ENCODE data around the gene ZNF680.
"Not testable (repeated sequence)": the region's sequence is repeated elsewhere in the genome, so short reads cannot be mapped to it uniquely, and the experiment has no call there.

ZNF680 gene

DNA sequence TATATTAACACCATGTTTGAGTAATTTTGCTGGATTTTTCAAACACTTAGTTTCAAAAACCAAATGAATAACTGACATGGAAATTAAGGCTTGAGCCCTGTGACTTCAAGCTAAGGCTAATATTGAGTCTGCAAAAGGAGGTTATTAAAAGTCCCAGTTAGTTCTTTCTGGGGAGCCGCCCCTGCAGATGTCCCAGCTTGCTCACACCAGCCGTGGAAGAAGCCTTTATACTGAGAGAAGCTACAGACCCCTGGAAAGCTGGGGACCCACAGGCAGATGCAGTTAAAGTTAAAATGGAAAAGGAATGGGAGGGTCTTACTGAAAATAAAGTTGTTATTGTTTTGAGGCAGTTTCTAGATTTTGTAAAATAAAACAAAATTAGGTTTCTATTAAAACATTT, 18.5 kb upstream of the ZNF680 start:
- TF ChIP-seq, protein P1, sequence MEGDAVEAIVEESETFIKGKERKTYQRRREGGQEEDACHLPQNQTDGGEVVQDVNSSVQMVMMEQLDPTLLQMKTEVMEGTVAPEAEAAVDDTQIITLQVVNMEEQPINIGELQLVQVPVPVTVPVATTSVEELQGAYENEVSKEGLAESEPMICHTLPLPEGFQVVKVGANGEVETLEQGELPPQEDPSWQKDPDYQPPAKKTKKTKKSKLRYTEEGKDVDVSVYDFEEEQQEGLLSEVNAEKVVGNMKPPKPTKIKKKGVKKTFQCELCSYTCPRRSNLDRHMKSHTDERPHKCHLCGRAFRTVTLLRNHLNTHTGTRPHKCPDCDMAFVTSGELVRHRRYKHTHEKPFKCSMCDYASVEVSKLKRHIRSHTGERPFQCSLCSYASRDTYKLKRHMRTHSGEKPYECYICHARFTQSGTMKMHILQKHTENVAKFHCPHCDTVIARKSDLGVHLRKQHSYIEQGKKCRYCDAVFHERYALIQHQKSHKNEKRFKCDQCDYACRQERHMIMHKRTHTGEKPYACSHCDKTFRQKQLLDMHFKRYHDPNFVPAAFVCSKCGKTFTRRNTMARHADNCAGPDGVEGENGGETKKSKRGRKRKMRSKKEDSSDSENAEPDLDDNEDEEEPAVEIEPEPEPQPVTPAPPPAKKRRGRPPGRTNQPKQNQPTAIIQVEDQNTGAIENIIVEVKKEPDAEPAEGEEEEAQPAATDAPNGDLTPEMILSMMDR (conservative IDR thresholded peaks at IDR 0.05; ENCODE audit: low read length), result no peak
- TF ChIP-seq EZH2phosphoT487 (IDR thresholded peaks at IDR 0.05; ENCODE audit: borderline replicate concordance), result no peak

DNA sequence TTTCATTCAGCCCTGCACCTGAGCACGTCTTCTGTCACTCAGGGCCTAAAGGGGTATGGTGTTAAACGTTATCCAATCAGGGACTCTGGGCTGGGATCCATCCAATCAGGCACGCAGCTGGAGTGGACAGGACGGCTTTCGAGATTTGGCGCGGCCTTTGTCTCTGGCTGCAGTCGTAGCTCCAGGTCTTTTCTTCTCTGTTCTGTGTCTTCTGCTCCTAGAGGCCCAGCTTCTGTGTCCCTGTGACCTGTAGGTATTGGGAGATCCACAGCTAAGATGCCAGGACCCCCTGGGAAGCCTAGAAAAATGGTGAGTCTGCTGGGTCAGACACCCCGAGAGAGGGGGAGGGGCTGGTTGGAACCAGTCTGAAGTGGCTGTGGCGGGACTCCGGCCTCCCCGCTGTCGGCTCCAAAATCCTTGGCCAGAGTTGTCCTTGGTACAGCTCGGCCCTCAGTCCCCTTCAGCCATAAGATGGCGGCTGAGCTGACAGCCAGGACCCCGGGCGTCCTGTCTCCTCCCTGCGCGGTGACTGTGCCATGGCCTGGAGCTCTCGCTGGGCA, 11.7 kb upstream of the ZNF680 start:
- H3K9ac ChIP-seq (ENCODE audit: low read depth, low read length, poor library complexity, severe bottlenecking), result no peak overlapping the region
- H3K9me2 ChIP-seq (replicated peaks; ENCODE audit: low read depth, low read length), result no peaks in the 10 kb centered on the region
- H3K4me2 ChIP-seq (ENCODE audit: low read depth, low read length, poor library complexity, severe bottlenecking), result no peak overlapping the region
- no peaks in the 10 kb centered on the region for H3F3A ChIP-seq (ENCODE audit: low read depth)
- no peak overlapping the region for H2AFZ ChIP-seq (ENCODE audit: low read length)
- H3K9me3 ChIP-seq (ENCODE audit: insufficient read depth, low read depth, low read length), result no peaks in the 10 kb centered on the region; the same call in 1 of the 2 replicates
- H3K36me3 ChIP-seq (ENCODE audit: insufficient read depth, low read length), result no peaks in the 10 kb centered on the region
- H3K27me3 ChIP-seq (ENCODE audit: insufficient read depth, low read length, poor library complexity, severe bottlenecking), result no peaks in the 10 kb centered on the region
- TF ChIP-seq, protein P1 (conservative IDR thresholded peaks at IDR 0.05; ENCODE audit: low read length), result no peak
- no peak for TF ChIP-seq EZH2phosphoT487 (IDR thresholded peaks at IDR 0.05; ENCODE audit: borderline replicate concordance)
- no peaks in the 10 kb centered on the region for H3K79me2 ChIP-seq (ENCODE audit: insufficient read depth, low read length)
- H3K4me1 ChIP-seq (ENCODE audit: insufficient read depth, low read length, poor library complexity, severe bottlenecking), result no peaks in the 10 kb centered on the region
- no peak overlapping the region for H3K4me3 ChIP-seq (ENCODE audit: low read length, poor library complexity, severe bottlenecking)
- H4K20me1 ChIP-seq (ENCODE audit: insufficient read depth, low read length, poor library complexity, severe bottlenecking), result no peaks in the 10 kb centered on the region

More for the DNA sequence above, 18.5 kb upstream of the ZNF680 start:
- H3K9me3 ChIP-seq (ENCODE audit: insufficient read depth, low read depth, low read length), result no peaks in the 10 kb centered on the region; the same call in 1 of the 2 replicates
- no peaks in the 10 kb centered on the region for H3K79me2 ChIP-seq (ENCODE audit: insufficient read depth, low read length)
- H3K27me3 ChIP-seq (ENCODE audit: insufficient read depth, low read length, poor library complexity, severe bottlenecking), result no peaks in the 10 kb centered on the region
- no peak overlapping the region for H3K4me3 ChIP-seq (ENCODE audit: low read length, poor library complexity, severe bottlenecking)
- H4K20me1 ChIP-seq (ENCODE audit: insufficient read depth, low read length, poor library complexity, severe bottlenecking), result no peaks in the 10 kb centered on the region
- H3K4me2 ChIP-seq (ENCODE audit: low read depth, low read length, poor library complexity, severe bottlenecking), result no peak overlapping the region
- H2AFZ ChIP-seq (ENCODE audit: low read length), result no peak overlapping the region
- no peaks in the 10 kb centered on the region for H3K4me1 ChIP-seq (ENCODE audit: insufficient read depth, low read length, poor library complexity, severe bottlenecking)
- H3F3A ChIP-seq (ENCODE audit: low read depth), result no peaks in the 10 kb centered on the region
- H3K9ac ChIP-seq (ENCODE audit: low read depth, low read length, poor library complexity, severe bottlenecking), result no peak overlapping the region
- no peaks in the 10 kb centered on the region for H3K9me2 ChIP-seq (replicated peaks; ENCODE audit: low read depth, low read length)
- no peaks in the 10 kb centered on the region for H3K36me3 ChIP-seq (ENCODE audit: insufficient read depth, low read length)

DNA sequence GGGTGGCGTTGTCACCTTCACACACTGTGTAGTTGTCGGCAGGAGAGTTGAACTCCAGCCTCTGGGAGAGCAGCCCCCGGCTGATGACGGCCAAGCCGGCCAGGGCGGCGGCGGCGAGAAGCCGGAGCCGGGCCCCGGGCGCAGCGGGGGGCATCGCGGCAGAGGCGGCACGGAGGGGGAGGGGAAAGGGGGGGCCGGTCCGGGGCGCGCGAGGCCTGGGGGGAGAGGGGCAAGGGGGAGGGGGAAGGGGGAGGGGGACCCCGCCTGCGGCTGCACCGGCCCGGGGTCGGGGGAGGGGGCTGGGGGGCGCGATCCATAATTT, 7.4 kb upstream of the ZNF680 start:
- H3K9ac ChIP-seq (ENCODE audit: low read depth, low read length, poor library complexity, severe bottlenecking); H3K79me2 ChIP-seq (ENCODE audit: insufficient read depth, low read length); H4K20me1 ChIP-seq (ENCODE audit: insufficient read depth, low read length, poor library complexity, severe bottlenecking); H3K4me3 ChIP-seq (ENCODE audit: low read length, poor library complexity, severe bottlenecking); H3K4me1 ChIP-seq (ENCODE audit: insufficient read depth, low read length, poor library complexity, severe bottlenecking); H3F3A ChIP-seq (ENCODE audit: low read depth); H3K4me2 ChIP-seq (ENCODE audit: low read depth, low read length, poor library complexity, severe bottlenecking); H3K9me3 ChIP-seq (ENCODE audit: insufficient read depth, low read depth, low read length); H3K9me2 ChIP-seq (replicated peaks; ENCODE audit: low read depth, low read length); H3K27me3 ChIP-seq (ENCODE audit: insufficient read depth, low read length, poor library complexity, severe bottlenecking); H3K36me3 ChIP-seq (ENCODE audit: insufficient read depth, low read length); H2AFZ ChIP-seq (ENCODE audit: low read length): not testable (repeated sequence)

DNA sequence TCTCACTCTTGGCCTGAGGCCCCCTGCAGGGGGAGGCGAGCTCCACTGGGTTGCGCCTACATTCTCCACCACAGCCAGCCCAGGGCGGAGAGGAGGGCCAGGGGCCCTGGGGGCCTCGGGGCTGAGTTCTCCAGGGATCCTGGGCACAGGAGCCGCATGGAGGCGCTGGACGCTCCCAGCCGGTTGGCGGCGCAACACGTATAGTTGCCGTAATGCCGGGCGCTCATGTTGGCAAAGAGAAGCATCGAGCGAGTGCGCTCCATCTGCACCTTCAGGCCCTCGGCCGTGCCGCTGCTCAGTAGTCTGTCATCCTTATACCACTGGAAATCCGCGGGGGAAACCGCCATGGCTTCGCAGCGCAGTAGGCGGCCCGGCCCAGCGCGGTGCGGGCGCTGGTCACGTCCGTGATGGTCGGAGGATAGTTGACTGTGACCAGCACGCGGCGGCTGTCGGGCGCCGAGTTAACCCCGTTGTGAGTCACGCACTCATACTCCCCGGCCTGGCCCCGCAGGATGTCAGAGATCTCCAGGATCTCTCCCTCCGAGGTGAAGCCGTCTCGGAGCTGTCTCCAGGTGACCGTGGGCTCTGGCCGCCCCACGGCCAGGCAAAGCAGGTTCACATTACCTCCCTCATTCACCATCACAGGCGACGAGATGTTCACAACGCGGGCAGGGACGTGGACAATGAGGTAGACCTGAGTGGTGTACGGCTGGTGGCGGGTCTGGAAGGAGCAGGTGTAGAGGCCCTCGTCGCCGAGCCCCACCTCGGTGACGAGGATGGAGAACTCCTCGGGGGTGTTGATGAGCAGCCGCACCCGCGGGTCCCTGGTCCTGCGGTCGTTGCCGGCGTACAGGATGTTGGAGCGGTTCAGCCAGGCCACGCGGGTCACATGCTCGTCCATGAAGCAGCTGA, 6.8 kb upstream of the ZNF680 start:
- not testable (repeated sequence) for H3K27me3 ChIP-seq (ENCODE audit: insufficient read depth, low read length, poor library complexity, severe bottlenecking); H3F3A ChIP-seq (ENCODE audit: low read depth); H3K9me3 ChIP-seq (ENCODE audit: insufficient read depth, low read depth, low read length); H3K4me1 ChIP-seq (ENCODE audit: insufficient read depth, low read length, poor library complexity, severe bottlenecking); H3K9me2 ChIP-seq (replicated peaks; ENCODE audit: low read depth, low read length); H2AFZ ChIP-seq (ENCODE audit: low read length); H3K4me2 ChIP-seq (ENCODE audit: low read depth, low read length, poor library complexity, severe bottlenecking); H4K20me1 ChIP-seq (ENCODE audit: insufficient read depth, low read length, poor library complexity, severe bottlenecking); H3K4me3 ChIP-seq (ENCODE audit: low read length, poor library complexity, severe bottlenecking); H3K9ac ChIP-seq (ENCODE audit: low read depth, low read length, poor library complexity, severe bottlenecking); H3K36me3 ChIP-seq (ENCODE audit: insufficient read depth, low read length); H3K79me2 ChIP-seq (ENCODE audit: insufficient read depth, low read length)

Measured in Loucy (cell line).